ENCODE data around the gene CLRN3.

CLRN3 gene

GRCh38 chr10:127899766-127900387 lies 7.1 kb upstream of the CLRN3 start:
- DNase-seq (ENCODE audit: low spot score), result no peak
- Histone ChIP-seq H3K27ac (no peak overlapping the region), H3K4me3 (no peak overlapping the region)
- TF ChIP-seq CTCF (IDR thresholded peaks at IDR 0.05), result no peak

- no peak for DNase-seq (ENCODE audit: low spot score)
- H3K27ac ChIP-seq, result no peak overlapping the region
- TF ChIP-seq CTCF (IDR thresholded peaks at IDR 0.05), result no peak
- no peak overlapping the region for H3K4me3 ChIP-seq
Observed at GRCh38 chr10:127897177-127897576, 4.4 kb upstream of the CLRN3 start.

GRCh38 chr10:127896590-127896989 lies 3.8 kb upstream of the CLRN3 start:
- no peak for DNase-seq (ENCODE audit: low spot score)
- Histone ChIP-seq H3K4me3 (no peak overlapping the region), H3K27ac (no peak overlapping the region)
- TF ChIP-seq CTCF (IDR thresholded peaks at IDR 0.05), result no peak

- Histone ChIP-seq H3K27ac (no peak overlapping the region), H3K4me3 (no peak overlapping the region)
- no peak for TF ChIP-seq CTCF (IDR thresholded peaks at IDR 0.05)
- DNase-seq (ENCODE audit: low spot score), result no peak
Observed at GRCh38 chr10:127894146-127894545, 1.4 kb upstream of the CLRN3 start.

GRCh38 chr10:127890832-127891334 lies 1.9 kb downstream of the CLRN3 start:
- no peak for DNase-seq (ENCODE audit: low spot score)
- Histone ChIP-seq H3K4me3 (no peak overlapping the region), H3K27ac (no peak overlapping the region)
- TF ChIP-seq CTCF (IDR thresholded peaks at IDR 0.05), result no peak

- Histone ChIP-seq H3K4me3 (no peak overlapping the region), H3K27ac (peak overlapping the region in 1 of 2 donors; percentile 35)
- TF ChIP-seq CTCF (IDR thresholded peaks at IDR 0.05), result no peak
- no peak for DNase-seq (ENCODE audit: low spot score)
Observed at GRCh38 chr10:127890216-127890615, 2.5 kb downstream of the CLRN3 start.

GRCh38 chr10:127889605-127890195 lies 3.0 kb downstream of the CLRN3 start:
- H3K27ac ChIP-seq, result peak overlapping the region in 1 of 2 donors; percentile 36
- TF ChIP-seq CTCF (IDR thresholded peaks at IDR 0.05), result no peak

More at GRCh38 chr10:127889605-127890195, 3.0 kb downstream of the CLRN3 start:
- no peak overlapping the region for H3K4me3 ChIP-seq
- no peak for DNase-seq (ENCODE audit: low spot score)

Data from coronary artery (tissue), 2 donors.